Fibroblast of mammary gland (primary cell): ENCODE results near the gene RHCE.
"Not testable (repeated sequence)": the region's sequence is repeated elsewhere in the genome, so short reads cannot be mapped to it uniquely, and the experiment has no call there.

Experiments used
- DNase-seq: peaks from one replicate; pipeline ENCODE4 v3.0.0-alpha.2; 2010; ENCODE audit warnings: low read depth
- H3K4me3 ChIP-seq: 2 replicates; pipeline ENCODE4 v1.5.1; 2011; ENCODE audit warnings: low read depth, mild to moderate bottlenecking, low read length, moderate library complexity; ENCODE audit not compliant: control insufficient read depth
- TF ChIP-seq, protein P1 (sequence below): conservative IDR thresholded peaks from 2 replicates; pipeline ENCODE4 v1.5.1; 2011; ENCODE audit warnings: low read depth, low read length, inconsistent platforms; ENCODE audit not compliant: control insufficient read depth, insufficient read depth

The RHCE gene

DNA sequence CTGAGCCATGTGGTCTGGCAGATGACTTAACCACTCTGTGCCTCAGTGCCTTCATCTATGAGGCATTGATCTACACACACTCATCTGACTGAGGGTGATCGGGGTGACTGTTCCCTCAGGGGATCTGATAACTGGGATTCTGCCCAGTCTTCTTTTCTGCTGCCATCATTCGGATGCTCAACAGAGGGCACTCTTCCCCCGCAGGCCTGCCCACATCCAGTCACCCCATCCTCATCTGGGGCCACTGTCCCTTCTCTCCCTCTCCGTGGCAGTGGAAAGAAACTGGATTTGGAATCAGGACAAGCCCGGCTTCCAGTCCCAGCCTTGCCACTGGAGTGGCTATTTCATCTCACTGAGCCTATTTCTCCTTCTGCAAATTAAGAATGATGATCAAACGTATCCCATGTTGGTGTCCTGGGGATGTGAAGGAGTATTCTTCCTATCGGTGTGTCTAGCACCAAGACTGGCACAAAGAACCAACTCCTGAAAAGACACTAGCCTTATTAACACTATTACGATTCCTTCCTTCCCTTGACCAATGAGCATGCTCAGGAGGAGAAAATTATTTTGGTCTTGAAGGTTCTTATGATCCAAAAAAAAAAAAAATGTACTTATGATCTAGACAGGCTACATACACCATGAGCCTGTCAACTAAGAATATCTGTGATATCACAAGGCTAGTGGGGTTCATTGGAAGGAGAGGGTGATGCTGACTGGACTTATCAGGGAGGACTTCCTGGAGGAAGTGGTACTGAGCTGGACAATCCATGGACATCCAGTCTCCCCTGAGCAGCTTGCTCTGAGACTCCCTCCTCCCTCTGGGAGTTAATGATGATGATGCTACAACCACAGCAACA is 17.4 kb downstream of the RHCE start:
- H3K4me3 ChIP-seq, DNase-seq: not testable (repeated sequence)
- TF ChIP-seq, protein P1, sequence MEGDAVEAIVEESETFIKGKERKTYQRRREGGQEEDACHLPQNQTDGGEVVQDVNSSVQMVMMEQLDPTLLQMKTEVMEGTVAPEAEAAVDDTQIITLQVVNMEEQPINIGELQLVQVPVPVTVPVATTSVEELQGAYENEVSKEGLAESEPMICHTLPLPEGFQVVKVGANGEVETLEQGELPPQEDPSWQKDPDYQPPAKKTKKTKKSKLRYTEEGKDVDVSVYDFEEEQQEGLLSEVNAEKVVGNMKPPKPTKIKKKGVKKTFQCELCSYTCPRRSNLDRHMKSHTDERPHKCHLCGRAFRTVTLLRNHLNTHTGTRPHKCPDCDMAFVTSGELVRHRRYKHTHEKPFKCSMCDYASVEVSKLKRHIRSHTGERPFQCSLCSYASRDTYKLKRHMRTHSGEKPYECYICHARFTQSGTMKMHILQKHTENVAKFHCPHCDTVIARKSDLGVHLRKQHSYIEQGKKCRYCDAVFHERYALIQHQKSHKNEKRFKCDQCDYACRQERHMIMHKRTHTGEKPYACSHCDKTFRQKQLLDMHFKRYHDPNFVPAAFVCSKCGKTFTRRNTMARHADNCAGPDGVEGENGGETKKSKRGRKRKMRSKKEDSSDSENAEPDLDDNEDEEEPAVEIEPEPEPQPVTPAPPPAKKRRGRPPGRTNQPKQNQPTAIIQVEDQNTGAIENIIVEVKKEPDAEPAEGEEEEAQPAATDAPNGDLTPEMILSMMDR = peak; percentile 1

DNA sequence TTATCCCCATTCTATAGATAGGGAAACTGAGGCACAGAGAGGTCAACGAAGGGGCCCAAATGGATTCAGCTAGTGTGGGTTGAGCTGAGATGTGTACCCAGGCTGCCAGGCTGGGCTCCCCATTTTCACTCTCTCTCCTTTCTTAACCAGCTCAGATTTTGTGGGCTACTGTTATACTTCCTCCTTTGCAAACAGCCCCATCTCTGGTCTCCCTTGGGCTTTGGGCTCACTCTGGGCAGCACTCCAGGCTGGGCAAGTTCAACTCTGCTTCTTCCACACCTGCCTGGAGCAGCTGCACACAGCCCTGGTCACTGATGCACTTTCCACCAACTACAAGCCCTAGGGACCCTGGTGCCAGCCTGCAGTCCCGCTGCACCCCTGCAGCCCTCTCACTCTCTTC is 22.5 kb downstream of the RHCE start:
- DNase-seq, H3K4me3 ChIP-seq: not testable (repeated sequence)

DNA sequence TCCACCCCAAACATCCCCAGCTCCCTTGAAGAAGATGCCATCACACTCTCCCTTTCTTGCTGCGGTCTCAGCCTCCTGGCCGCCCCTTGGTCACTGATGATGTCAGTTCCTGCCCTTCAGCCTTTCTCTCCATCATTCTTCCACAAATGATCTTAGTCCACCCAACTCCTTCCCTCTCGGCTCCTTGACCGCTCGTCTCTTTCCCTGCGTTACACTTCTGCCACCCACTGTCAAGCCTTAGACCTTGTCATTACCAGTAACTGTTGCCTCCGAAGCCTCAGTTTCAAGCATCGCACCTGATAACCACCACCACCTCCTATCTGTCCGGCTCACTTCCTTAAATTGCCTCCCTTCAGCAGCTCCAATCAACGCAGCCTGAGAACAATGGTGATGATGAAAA is 23.1 kb downstream of the RHCE start:
- not testable (repeated sequence) for H3K4me3 ChIP-seq
- peak; percentile 38 for DNase-seq

DNA sequence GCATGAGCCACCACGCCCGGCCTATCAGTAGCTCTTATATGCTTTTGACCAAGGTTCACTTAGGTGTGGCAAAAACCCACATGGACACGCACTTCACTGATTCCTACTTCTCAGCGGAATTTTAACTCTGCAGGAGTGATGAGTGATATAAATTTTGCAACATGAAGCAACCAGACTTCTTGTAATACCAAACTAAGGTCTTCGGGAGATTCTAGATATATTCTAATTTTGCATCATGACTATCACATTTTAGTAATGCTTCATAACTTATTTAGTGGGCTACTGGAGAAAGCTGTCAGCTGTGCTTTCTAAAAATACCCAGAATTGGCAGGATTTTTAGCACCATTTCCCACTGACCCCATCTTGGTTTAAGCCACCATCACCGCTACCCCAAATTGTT is 27.8 kb downstream of the RHCE start:
- TF ChIP-seq, protein P1 = no peak
- no peak overlapping the region for H3K4me3 ChIP-seq
- DNase-seq = no peak

DNA sequence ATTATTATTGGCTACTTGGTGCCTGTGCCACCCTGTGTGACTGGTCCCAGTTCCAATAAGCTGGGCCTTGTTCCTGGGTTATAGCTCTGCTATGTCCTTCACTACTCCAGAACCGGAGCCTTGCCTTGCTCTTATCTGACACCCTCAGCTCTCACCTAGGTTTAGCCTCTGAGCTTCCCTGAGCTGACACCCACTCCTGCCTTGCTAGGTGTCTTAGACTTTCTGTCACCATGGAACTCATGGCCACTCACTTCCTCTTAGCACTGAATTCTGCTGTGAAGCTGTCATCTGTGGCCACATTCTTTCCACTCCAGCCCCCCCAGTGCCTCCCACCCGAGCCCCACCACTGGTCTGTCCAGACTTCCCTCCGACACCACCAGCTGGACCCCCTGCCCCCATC is 30.9 kb downstream of the RHCE start:
- DNase-seq, H3K4me3 ChIP-seq: not testable (repeated sequence)

DNA sequence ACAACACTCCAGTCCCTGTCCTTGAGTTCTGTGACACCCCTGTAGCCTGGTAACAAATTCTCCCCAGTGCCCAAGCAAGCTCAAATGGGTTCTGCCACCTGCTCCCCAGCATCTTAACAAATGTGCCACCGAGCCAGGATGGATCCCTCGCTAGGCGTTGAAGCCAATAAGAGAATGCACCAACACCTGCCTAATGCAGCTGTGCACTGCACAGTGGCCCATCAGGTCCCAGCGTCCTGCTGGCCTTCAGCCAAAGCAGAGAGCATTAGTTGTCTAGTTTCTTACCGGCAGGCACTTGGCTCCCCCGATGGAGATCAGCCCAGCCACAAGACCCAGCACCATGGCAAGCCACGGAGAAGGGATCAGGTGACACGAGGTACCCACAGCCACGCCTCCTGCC is 31.9 kb downstream of the RHCE start:
- H3K4me3 ChIP-seq = not testable (repeated sequence)

DNA sequence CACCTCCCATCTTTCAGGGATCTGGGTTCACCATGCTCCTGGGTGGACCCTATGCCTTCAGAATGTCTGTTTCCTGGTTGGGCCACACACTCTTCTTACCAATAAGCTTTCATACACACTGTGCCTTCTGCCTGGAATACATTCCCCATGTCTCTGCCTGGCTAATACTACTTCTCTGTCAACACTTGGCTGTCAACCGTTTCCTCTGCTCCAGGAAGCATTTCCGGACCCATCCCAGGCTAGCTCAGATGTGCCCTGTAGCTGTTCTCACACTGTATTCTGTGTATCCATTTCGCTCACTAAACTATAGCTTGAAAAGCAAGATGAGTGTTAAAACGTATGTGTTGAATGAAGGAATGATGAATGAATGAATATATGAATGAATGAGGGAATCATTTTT is 33.5 kb downstream of the RHCE start:
- not testable (repeated sequence) for DNase-seq, H3K4me3 ChIP-seq

More for the DNA sequence above, 31.9 kb downstream of the RHCE start:
- not testable (repeated sequence) for DNase-seq

DNA sequence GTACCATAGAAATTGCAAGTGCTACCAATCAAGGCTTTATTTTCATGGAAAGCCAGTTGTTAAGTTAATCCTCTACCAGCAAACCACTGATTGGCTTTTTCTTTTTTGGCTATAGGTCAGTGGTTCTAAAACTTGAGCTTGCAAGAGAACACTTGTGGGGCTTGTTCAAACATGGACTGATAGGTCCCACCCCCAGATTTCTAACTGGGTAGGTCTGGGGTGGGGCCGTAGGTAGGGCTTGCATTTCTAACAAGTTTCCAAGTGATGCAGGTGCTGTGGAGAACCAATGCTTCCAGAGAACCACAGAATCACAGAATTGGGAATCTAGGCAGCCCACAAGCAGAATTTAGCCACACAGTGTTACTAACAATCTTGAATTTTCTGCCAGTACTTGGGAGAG is 36.8 kb downstream of the RHCE start:
- not testable (repeated sequence) for DNase-seq, H3K4me3 ChIP-seq

DNA sequence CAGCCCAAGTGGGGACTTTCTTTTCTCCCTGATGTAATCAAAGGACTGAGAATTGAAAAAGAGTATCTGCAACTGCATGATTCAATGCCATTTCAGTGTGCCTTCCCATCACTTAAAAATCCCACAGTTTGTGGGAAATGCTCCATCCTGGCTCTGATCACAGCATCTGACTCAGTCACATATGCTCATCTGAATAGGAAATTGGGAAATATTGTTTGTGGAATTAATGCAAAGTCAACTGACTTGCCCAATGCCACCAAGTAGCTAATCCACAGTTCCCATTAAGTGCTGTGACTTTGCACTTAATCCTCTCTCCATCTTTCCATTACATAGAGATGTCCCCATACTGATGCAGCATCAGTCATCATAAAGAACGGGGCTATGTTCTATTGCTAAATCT is 37.5 kb downstream of the RHCE start:
- H3K4me3 ChIP-seq = not testable (repeated sequence)
- peak; percentile 97 for DNase-seq

DNA sequence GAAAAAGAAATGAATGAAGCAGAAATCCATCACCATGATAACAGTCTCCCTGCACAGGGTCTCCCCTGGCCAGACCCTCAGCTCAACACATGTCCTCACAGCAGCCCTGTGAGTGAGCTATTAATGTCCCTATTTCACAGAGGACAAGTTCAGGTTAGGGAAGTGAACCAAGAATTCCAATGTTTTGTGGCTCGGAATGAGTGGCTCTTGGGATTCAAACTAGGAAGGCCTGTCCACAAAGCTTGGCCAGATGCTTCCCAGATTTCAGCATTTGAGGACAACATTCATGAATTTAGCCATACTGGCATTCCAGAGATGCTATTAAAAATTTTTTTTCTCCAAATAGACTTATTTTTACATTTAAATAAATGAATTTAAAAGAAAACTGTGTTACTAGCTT is 38.1 kb downstream of the RHCE start:
- not testable (repeated sequence) for H3K4me3 ChIP-seq
- DNase-seq = peak; percentile 22

DNA sequence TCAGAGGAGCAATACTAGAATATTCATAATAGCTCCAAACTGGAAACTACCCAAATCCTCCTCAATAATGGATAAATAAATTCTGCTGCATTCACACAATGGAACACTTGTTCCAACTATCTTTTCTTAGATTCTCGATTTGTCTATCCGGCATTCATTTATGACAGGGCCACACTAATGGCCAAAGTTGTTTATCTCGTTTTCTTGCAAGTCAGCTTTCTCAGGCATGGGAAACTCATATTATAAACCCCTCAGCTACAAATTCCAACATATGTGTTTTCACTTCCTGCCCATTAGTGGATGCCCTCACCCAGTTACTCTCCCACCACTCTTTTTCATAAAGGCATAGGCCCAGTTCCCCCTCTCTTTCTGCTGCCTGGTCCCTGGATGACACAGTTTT is 42.3 kb downstream of the RHCE start:
- not testable (repeated sequence) for DNase-seq, H3K4me3 ChIP-seq

DNA sequence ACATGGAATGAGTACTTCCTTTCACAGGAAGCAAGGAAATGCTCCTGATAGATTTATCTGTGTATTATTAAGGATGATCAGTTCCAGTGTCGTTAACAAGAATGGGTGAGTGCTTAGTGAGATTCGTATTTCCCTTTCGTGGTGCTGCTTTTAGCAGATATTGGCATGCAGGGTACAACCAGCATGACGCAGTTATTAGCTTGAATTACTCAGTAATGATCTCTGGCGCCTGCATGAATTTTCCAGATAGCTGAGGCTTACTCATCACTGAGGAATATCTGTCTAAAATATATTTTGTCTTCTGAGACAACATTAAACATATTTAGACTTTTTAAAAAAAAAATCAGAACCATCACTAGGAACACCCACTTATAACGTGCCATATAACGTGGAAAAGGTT is 48.9 kb downstream of the RHCE start:
- not testable (repeated sequence) for H3K4me3 ChIP-seq
- DNase-seq = peak; percentile 95

DNA sequence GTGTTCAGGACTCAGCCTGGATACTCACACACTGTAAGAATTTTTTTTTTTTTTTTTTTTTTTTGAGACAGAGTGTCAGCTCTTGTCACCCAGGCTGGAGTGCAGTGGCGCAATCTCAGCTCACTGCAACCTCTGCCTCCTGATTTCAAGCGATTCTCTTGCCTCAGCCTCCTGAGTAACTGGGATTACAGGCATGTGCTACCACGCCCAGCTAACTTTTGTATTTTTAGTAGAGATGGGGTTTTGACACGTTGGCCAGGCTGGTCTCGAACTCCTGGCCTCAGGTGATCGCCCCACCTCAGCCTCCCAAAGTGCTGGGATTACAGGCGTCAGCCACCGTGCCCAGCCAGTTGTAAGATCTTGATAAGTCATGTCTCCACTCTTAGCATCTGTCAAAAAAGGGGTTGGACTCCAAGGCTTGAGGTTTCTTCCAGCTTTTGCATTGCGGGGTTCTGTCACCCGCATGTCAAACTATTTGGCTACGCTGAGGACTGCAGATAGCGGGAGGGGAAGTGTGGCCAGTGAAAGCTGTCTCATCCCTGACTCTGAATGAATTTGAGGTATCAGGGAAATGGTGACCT is 50.8 kb downstream of the RHCE start:
- not testable (repeated sequence) for H3K4me3 ChIP-seq, DNase-seq
